Measurements from ENCODE around the gene VGF. TPM values are rescaled to one million over a fixed set of nuclear protein-coding genes. Genes with fewer than 3 reads are reported as not detected.

VGF gene
- polyA plus RNA-seq, 1 experiment = 0.04 TPM

GRCh38 chr7:101185258-101185839 is 20.0 kb upstream of the VGF start:
- no peak for DNase-seq (ENCODE audit: low read depth)
- CTCF ChIA-PET = interaction anchor here (0.8 to 2.9 kb wide), 2 partner anchors 41 to 59 kb away, joined by 3 to 16 read pairs; no protein-coding TSS in a partner anchor
- no peak for TF ChIP-seq CTCF (IDR thresholded peaks at IDR 0.05; ENCODE audit: insufficient read depth, low read depth, low read length)
- no peak overlapping the region for H3K4me3 ChIP-seq (ENCODE audit: low read depth, low read length)
- H3K27me3 ChIP-seq (ENCODE audit: control insufficient read depth, insufficient read depth, low read length) = peaks cover 6% of the 10 kb centered on the region
- H3K36me3 ChIP-seq (ENCODE audit: control insufficient read depth, insufficient read depth, low read length) = no peaks in the 10 kb centered on the region
- POLR2A ChIA-PET = no interaction called here

- DNase-seq (ENCODE audit: low read depth) = no peak
- Histone ChIP-seq H3K36me3 (ENCODE audit: control insufficient read depth, insufficient read depth, low read length) (no peaks in the 10 kb centered on the region), H3K4me3 (ENCODE audit: low read depth, low read length) (no peak within 1 kb of the TSS), H3K27me3 (ENCODE audit: control insufficient read depth, insufficient read depth, low read length) (peaks cover 45% of the 10 kb centered on the region)
- POLR2A ChIA-PET = no interaction called here
- CTCF ChIA-PET = interaction anchor here (1.4 kb wide), 1 partner anchor 12 kb away, joined by 3 read pairs; no protein-coding TSS in a partner anchor
- TF ChIP-seq CTCF (IDR thresholded peaks at IDR 0.05; ENCODE audit: insufficient read depth, low read depth, low read length) = no peak
These were observed 14.9 kb upstream of the VGF start, which contains the start of gene NAT16 for GRCh38 chr7:101180130-101180755. Gene NAT16 (minus strand): TSS chr7:101180293. CDS start chr7:101174807, 5,486 bp downstream.

GRCh38 chr7:101179713-101180112 is 14.3 kb upstream of the VGF start:
- H3K4me3 ChIP-seq (ENCODE audit: low read depth, low read length) = no peak overlapping the region
- DNase-seq (ENCODE audit: low read depth) = no peak
- CTCF ChIA-PET = no interaction called here
- peaks cover 46% of the 10 kb centered on the region for H3K27me3 ChIP-seq (ENCODE audit: control insufficient read depth, insufficient read depth, low read length)
- no peaks in the 10 kb centered on the region for H3K36me3 ChIP-seq (ENCODE audit: control insufficient read depth, insufficient read depth, low read length)
- POLR2A ChIA-PET = no interaction called here
- no peak for TF ChIP-seq CTCF (IDR thresholded peaks at IDR 0.05; ENCODE audit: insufficient read depth, low read depth, low read length)

- peaks cover 46% of the 10 kb centered on the region for H3K27me3 ChIP-seq (ENCODE audit: control insufficient read depth, insufficient read depth, low read length)
- POLR2A ChIA-PET = no interaction called here
- CTCF ChIA-PET = interaction anchor here (0.9 kb wide), 1 partner anchor 14 kb away, joined by 4 read pairs; no protein-coding TSS in a partner anchor
- H3K4me3 ChIP-seq (ENCODE audit: low read depth, low read length) = no peak overlapping the region
- TF ChIP-seq CTCF (IDR thresholded peaks at IDR 0.05; ENCODE audit: insufficient read depth, low read depth, low read length) = no peak
- no peak for DNase-seq (ENCODE audit: low read depth)
- no peaks in the 10 kb centered on the region for H3K36me3 ChIP-seq (ENCODE audit: control insufficient read depth, insufficient read depth, low read length)
These were observed 13.7 kb upstream of the VGF start for GRCh38 chr7:101179117-101179516.

GRCh38 chr7:101177644-101178043 is 12.3 kb upstream of the VGF start:
- H3K4me3 ChIP-seq (ENCODE audit: low read depth, low read length) = no peak overlapping the region
- no peaks in the 10 kb centered on the region for H3K36me3 ChIP-seq (ENCODE audit: control insufficient read depth, insufficient read depth, low read length)
- H3K27me3 ChIP-seq (ENCODE audit: control insufficient read depth, insufficient read depth, low read length) = peaks cover 50% of the 10 kb centered on the region
- no peak for TF ChIP-seq CTCF (IDR thresholded peaks at IDR 0.05; ENCODE audit: insufficient read depth, low read depth, low read length)
- no peak for DNase-seq (ENCODE audit: low read depth)
- POLR2A ChIA-PET = no interaction called here
- CTCF ChIA-PET = interaction anchor here (1.1 to 2.9 kb wide), 2 partner anchors 8 to 14 kb away, joined by 3 to 25 read pairs; no protein-coding TSS in a partner anchor
